Left lobe of liver (tissue), 2 donors: ENCODE results near the gene MYO18B. TPM values are rescaled to one million over a fixed set of nuclear protein-coding genes. Genes with fewer than 3 reads are reported as not detected.
A peak's percentile ranks its signal among the peaks of the same experiment; 100 is the strongest.

Source experiments
- ATAC-seq: fragments of 200-7000 bp; cut with Tn5 transposase; one replicate; pipeline ENCODE4 v1.9.1; 2020; ENCODE audit warnings: mild to moderate bottlenecking, moderate library complexity
- DNase-seq: peaks from one replicate; pipeline ENCODE4 v3.0.0-alpha.2; 2020; ENCODE audit warnings: low spot score
- total RNA-seq: library from RNA; stranded (reverse); gene quantifications from one replicate; pipeline ENCODE4 v1.2.1, GENCODE V29; 2021
- donor health status: DM: no; HTN: no; CAD: no; lungs with moderate emphysema.
- donor health status: DM: no; HTN: yes; CAD: no.

MYO18B gene
- total RNA-seq, 1 donor from 2014 or later: not detected

DNA sequence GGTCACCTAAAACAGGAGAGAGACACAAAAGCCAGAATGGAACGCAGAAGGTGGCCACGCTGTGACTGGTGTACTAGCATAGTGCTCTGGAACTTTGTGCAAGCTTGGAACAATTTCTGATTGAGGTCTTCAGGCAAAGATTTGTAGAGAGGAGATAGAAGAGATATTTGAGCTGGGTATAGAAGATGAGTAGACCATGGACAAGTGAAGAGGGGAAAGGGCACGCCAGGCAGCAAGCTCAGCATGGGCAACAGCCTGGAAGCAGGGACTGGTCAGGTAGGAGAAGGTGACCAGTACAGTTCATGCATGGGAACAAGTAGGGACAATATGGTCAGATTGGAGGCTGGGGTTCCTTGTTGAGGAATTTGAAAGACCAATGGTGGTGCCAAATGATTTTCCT is 24.4 kb downstream of the MYO18B start:
- DNase-seq (no peak), ATAC-seq (no peak)

DNA sequence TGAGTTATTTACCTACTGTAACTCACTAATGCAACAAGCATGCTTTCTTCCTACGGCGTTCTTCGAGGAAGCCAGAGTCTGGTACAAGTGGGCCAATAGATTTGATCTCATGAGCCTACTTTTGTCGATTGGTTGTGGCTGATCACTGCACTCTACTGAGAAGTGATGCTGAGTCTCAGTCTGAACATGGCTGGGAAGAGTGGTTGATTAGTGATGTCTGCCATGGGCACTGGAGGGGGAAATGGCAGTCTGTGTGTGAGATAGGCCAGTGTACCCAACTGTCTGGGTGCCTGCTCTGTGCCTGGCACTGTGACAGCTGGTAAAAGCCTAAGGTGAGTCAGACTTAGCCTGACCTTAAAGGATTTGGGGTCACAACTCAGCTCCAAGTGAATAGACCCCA is 28.3 kb downstream of the MYO18B start:
- ATAC-seq (no peak), DNase-seq (no peak)

DNA sequence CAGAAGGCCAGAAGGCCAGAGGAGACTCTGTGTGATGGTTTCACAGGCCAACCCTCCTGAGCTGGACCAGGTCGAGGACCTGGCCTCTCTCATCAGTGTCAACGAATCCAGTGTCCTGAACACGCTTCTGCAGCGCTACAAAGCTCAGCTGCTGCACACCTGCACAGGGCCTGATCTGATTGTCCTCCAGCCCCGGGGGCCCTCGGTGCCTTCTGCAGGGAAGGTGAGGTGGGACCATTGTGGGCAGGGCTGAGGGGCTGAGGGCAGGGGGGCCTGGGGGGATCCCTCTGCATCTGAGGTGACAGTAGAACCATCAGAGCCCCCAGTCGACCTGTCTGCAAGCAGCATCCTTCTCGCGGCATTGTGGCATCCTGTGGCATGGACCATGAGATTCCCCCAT is 30.3 kb downstream of the MYO18B start:
- ATAC-seq (no peak), DNase-seq (no peak)

DNA sequence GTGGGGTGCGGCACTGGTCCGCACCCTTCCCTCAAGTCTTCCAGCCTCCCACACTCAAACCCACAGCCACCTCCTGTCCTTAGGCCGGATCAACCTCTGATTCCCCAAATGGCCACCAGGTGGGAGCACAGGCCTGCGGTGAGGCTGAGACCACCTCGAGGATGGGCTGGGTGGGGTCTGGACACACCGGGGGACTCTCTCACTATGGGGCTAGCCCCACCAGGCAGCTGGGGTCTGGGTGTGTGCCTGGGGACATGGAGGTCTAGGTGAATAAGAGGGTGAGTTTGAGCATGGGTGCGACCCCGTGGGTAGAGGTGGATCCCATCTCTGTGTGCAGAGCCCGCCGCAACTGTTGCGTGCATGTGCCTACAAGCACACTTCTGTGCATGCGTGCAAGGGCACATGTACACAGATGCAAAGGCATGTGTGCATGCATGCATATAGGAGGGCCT is 32.6 kb downstream of the MYO18B start:
- ATAC-seq (no peak), DNase-seq (no peak)

DNA sequence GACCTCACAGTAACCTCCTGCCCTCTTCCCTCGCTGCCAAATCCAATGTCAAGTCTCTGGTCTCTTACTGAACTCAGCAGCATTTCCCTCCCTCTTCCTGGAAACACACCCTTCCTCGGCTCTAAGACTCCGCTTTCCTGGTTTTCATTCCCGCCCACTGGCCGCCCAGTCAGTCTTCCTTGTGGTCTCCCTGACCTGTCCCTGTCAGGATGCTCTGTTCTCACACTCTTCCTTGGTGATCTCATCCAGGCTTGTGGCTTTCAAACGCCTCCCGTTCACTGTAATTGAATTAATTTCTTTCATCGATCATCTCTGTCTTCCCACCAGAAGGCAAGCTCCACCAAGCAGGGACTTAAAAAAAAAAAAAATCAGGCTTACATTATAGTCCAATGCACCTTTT is 33.5 kb downstream of the MYO18B start:
- DNase-seq: no peak
- no peak for ATAC-seq

DNA sequence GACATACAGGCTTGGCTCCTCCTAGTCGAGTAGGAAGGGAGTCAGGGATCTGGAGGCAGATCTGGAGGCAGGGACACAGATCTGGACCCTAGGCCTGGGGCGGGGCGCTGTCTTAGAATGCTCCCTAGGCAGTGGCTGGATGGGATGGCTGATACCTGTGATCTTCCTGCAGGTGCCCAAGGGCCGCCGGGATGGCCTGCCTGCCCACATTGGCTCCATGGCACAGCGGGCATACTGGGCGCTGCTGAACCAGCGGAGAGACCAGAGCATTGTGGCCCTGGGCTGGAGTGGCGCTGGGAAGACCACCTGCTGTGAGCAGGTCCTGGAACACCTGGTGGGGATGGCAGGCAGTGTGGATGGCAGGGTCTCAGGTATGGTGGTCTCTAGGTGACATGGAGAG is 35.4 kb downstream of the MYO18B start:
- ATAC-seq: no peak
- no peak for DNase-seq

DNA sequence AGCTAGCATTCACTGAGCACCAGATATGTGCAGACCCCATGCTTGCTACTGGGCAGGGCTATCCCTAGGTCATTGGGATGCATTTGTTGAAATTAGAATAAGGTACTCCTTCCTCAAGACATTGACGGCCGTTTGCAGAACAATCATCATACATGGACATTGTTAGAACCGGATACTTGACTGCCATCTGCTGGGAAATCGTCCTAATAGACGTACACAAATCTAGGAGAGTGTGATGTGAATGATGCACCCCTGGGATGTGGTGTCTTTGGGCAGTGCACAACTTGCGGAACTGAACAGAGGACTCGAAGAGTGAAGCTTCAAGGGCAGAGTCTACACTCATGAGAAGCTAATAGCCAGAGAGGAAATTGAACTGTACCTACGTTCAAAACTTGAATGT is 35.9 kb downstream of the MYO18B start:
- peak; percentile 73 for ATAC-seq
- no peak for DNase-seq

DNA sequence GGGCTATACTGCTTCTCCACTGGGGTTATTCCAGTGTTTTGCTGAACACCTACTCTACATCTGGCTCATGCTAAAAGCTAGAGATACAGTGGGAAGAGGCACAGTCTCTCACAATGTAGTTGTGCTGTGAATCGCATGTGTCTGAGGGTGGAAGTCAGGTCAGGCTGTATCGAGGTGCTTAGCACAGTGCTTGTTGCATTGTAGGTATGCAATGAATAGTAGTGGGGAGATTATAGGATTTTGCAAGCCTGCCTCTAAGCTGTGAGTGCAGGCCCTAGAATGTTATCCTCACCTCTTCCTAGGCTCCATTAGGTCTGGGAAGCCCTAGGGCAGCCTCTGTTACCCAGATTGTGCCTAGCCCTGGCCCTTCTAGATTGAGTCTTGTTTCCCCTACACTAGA is 37.4 kb downstream of the MYO18B start:
- ATAC-seq (no peak), DNase-seq (no peak)

DNA sequence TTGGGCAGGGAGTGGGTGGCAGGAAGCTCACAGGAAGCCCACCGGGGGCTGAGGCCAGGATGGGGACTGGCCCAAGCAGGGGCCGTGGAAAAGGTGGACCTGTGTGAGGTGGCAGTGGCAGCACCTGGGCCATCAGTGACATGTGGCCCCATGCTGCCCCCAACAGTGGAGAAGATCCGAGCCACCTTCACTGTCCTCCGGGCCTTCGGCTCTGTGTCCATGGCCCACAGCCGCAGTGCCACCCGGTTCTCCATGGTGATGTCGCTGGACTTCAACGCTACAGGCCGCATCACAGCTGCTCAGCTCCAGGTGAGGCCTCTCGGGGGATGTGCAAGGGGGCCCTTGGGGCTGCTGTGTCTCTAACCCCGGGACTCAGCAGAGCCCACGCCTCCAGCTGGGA is 37.9 kb downstream of the MYO18B start:
- no peak for ATAC-seq
- DNase-seq: no peak

DNA sequence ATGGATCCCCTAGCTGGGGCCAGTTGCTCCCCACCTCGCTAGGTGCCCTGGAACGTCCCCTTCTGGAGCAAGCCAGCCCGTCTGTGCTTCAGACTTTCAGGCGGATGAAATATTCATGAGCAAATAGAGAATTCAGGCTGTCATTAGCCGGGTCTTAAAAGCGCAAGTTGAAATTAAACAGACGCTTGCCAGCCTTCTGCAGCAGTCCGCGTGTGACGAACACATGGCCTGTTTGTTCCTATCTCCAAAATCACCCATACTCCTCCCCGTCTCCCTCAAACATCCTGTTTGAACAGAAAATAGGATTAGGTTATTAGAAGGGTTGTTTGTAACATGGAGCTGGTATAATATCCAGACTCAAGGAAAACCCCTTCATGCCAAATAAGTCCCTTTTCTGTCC is 38.7 kb downstream of the MYO18B start:
- ATAC-seq (no peak), DNase-seq (no peak)

DNA sequence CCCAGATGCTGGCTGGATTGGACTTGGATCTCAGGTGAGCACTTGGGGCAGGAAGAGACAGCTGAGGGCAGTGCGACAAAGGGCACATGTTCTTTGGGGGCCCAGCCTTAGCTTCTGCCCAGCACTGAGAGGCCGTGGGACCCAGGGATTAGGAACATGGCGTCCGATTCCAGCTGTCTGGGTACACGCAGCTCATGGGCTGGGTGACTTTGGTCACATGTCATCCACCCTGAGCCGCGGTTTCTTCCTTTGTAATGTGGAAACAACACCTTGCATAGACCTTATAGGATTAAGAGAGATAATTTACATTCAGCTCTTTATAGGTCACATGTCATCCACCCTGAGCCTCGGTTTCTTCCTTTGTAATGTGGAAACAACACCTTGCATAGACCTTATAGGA is 39.8 kb downstream of the MYO18B start:
- no peak for ATAC-seq
- DNase-seq: no peak

DNA sequence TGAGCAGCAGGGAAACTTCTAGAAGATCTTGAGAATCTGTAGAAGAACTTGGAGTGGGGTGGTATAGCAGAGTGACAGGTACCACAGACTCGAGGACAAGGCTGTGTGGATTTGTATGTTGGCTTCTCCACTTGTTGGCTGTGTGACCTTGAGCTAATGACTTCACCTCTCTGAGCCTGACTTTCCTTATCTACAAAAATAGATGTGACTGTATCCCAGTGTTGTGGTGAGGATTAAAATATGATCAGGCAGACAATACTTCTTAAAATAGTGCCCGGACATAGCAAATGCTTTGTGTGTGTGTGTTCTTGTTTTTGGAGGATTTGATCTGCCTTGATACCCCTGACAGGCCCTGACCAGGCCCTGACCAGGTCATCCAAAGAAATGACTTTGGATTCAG is 40.8 kb downstream of the MYO18B start:
- ATAC-seq: no peak

DNA sequence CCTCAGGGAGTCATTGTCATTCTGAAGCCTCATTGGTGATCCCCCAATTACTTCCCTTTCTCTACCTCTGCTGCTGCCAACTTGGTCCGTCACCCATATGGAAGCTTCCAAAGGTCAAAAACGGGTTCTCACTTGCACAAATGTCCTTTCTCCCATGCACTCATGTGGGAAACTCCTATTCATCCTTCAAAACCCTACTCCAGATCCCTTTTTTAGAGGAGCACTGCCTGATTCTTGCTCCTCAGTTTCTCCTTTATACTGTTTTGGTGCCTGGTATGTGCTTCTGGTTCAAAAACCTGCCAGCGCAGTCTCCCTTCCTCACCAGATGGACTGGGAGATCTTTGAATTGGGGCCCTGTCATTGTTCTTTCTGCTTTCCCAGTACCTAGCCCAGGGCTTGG is 41.9 kb downstream of the MYO18B start:
- DNase-seq (no peak), ATAC-seq (no peak)

More for the DNA sequence above, 40.8 kb downstream of the MYO18B start:
- no peak for DNase-seq

DNA sequence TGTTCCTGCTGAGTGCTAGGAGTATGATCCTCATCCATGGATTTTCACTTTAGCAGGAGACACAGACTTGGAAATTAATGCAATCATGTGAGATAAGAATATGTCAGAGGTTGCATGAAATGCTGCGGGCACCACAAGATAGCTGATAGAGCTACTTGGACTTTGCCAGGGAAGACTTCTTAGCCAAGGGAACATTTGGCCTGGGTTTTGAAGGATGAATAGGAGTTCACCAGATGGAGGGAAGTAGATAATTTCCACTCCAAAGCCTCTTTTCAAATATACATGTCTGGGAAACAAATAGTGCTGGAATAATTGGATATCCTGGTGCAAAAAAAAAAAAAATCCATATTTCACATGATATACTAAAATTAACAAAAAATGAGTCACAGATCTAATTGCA is 44.2 kb downstream of the MYO18B start:
- no peak for ATAC-seq
- no peak for DNase-seq

DNA sequence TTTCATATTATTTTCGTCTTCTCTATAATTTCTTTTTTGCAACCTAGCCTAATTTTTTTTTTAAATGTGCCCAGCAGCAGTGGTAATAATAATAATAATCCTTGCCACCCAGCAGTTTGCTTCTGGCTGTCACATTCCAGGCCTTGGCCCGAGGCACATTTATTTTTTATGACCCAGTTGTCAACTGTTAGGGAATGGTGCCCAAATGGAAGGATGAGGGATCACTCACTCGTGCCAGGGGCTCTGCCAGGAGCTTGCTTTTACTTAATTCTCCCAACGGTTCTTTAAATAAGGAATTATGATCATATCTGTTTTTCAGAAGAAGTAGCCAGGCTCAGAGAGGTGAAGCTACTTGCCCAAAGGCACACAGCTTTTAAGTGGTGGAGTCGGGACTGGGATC is 49.6 kb downstream of the MYO18B start:
- DNase-seq (no peak), ATAC-seq (no peak)

DNA sequence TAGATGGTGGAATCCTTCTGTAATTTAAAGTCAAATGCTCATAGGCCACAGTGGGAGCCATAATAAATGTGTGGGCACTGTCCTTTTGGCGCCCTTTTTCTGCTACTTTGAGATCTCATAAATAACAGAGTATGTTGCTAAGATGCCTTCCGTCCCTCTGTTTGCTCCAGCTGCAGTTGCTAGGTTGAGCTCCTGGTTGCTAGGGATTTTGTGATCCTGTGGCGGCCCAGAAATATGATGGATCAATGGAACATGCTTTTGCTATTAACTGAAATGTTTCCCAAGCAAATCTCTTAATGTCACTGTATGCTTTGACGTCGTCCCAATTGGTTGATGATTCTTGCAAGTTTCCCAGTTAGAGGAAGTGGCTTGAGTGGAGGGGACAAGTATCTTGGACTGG is 53.5 kb downstream of the MYO18B start:
- ATAC-seq (no peak), DNase-seq (no peak)

DNA sequence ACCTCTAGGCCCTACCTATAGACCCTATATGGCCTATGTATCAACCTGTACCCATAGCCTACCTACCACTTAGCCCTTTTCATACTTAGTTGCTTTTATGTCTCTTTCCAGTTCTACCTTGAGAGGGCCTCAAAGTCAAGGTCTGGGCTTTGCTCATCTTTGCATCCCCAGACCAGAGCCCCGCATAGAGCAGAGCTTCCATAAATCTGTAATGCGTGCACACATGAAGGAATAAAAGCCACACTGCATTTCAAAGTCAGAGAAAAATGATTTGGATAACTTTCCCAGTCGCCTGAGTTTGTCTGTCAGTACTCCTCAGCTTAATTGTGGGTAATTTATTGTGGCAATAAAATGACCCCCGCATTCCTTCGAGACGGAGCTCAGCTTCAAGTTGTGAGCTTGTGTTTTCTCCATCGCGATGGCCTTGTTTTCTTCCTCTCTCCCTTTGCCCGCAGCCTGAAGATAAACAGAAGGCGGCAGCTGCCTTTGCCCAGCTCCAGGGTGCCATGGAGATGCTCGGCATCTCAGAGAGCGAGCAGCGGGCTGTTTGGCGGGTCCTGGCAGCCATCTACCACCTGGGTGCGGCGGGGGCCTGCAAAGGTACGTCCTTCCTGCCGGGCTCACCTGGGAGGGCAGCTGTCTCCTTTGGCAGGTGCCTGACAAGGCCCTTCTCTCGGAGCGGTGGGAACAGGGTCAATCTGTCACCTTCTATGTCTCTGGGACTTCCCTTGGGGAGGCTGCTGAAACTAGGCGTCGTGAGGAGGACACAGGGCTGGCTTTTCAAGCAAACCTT is 55.7 kb downstream of the MYO18B start:
- no peak for ATAC-seq
- no peak for DNase-seq

DNA sequence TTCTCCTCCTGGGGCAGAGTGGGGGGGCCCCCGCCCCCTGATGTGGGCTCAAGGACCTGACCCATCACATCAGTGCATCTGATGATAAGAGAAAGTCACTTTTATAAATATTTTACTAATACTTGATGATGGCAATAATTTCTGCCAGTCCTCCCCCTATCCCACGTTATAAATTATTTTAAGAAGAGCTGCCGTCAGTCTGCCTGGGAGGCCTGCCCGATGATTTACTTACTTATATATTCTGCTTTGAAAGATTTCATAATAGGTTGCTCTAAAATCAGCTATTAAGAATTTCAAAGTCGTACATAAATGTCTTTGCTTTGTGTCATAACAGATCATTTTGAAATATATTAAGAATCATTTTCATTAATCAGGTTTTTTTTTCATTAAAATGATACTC is 58.8 kb downstream of the MYO18B start:
- no peak for DNase-seq
- no peak for ATAC-seq

DNA sequence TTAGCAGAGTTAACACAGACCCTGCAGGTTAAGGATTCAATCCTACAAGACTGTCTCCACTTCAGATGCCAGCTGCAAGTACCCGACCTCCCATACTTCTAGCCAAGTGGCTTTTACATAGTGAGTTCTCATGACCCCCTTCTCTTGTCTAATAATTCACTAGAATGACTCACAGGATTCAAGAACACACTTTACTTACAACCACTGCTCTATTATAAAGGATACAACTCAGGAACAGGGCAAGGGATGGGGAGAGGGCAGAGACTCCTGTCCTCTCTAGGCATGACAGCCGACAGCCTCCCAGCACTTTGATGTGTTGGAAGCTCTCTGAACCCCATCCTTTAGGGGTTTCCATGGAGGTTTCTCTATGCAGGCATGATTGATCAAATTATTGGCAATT is 60.0 kb downstream of the MYO18B start:
- DNase-seq: no peak
- no peak for ATAC-seq

DNA sequence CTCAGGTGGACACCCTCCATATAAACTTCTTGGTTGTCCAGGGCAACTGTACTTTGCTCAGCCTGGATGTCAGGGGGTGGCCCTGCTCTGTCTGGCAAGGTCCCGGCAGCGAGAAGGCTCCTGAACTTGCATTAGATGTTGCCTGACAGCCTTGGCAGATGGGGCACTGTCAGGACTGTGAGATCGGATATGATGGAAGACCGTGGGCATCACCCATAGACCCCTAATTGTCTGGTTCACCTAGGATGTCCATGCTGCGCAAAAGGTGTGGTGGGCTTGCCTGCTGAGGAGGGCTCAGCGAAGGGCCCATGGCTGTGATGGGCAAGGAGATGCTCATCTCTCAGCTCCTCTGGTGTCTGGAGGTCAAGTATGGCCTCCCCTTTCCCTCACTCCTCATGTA is 62.7 kb downstream of the MYO18B start:
- ATAC-seq (no peak), DNase-seq (no peak)

DNA sequence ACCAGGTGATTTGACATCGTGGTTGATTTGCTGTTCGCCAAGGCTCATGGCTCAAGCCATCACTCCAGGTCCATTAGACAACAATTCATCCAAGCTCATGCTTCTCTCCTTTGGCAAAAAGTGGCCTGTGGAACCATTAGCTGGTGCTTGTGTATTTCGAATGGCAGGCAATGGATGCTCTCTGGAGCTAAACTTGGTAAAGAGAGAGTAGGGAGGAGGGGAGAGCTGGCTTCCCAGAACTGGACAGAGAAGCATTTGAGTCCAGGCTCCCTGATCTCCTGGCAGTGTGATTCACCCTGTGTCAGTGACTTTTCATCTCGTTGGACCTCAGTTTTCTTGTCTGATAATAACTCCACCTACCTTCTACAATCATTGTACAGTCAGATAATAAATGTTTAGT is 64.6 kb downstream of the MYO18B start:
- no peak for ATAC-seq
- DNase-seq: no peak

DNA sequence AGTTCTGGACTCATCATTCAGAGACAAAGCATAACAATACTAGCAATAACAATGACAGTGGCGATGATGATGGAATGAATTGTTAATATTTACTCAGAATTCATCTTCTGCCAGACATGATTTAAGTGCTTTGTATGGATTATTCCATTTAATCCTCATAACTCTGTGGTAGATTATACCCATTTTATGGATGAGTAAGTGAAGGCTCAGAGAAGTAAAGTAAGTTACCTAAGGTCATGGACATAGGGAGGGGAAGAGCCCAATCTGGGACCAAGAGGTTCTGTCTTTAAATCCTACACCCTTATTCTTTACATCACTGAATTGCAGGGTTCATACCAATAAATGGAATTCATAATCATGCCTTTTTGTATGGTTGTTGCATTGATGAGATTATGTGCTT is 72.7 kb downstream of the MYO18B start:
- ATAC-seq (no peak), DNase-seq (no peak)

DNA sequence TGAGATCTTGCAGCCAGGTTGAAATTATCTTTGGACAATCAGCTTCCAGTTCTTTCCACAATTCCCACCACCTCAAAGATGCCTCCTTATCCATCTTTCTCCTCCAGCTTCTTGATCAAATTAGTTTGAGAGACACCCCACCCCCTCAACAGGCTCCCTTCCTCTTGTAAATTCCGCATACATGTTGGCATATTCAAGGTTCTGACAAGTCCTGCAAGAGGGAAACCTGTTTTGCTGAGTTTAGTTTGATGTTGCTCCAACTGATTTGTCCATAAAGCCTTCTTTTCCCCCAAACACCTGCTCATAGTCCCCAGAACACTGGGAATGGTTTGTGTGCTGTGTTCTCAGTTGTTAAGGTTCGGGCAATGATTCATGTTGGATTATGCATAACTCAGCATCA is 73.6 kb downstream of the MYO18B start:
- ATAC-seq (no peak), DNase-seq (no peak)
